Measurements from ENCODE around the gene TLR3.

GRCh38 chr4:186019269-186019668 lies 49.7 kb upstream of the TLR3 start:
- no peak for TF ChIP-seq POLR2A (IDR thresholded peaks at IDR 0.05; ENCODE audit: low read depth, low read length)
- no peak for TF ChIP-seq SPI1 (IDR thresholded peaks at IDR 0.05; ENCODE audit: low read depth, low read length)
- TF ChIP-seq POLR2AphosphoS5 (IDR thresholded peaks at IDR 0.05; ENCODE audit: low read depth, low read length), result no peak
- no peak for TF ChIP-seq TAF1 (IDR thresholded peaks at IDR 0.05; ENCODE audit: low read depth, low read length)
- no peak for TF ChIP-seq PAX5 (IDR thresholded peaks at IDR 0.05; ENCODE audit: insufficient read depth, low read length, severe bottlenecking)
- TF ChIP-seq POU2F2 (IDR thresholded peaks at IDR 0.05; ENCODE audit: low read depth, low read length), result no peak

All from GM12891 (cell line).